HepG2 (cell line): ENCODE results near the gene EIF5.

Source experiments
- ATF1 ChIP-seq: IDR thresholded peaks from 2 replicates; pipeline ENCODE4 v1.6.1; 2016; ENCODE audit warnings: mild to moderate bottlenecking, control low read depth
- CBX5 ChIP-seq: sonication (generic); formaldehyde crosslinking; IDR thresholded peaks from 2 replicates; pipeline ENCODE4 v1.4.0; 2020; ENCODE audit warnings: missing genetic modification reagents, borderline replicate concordance
- HNF4G ChIP-seq, 2 experiments: sonication (generic) in 1 of 2; formaldehyde crosslinking in 1 of 2; IDR thresholded peaks; 2 replicates each; pipeline versions ENCODE4 v1.4.0 to v1.6.1; 2011 to 2020; ENCODE audit warnings: borderline replicate concordance in 2 of 2, low read depth in 2 of 2, mild to moderate bottlenecking in 2 of 2, low read length in 1 of 2, missing genetic modification reagents in 1 of 2, moderate library complexity in 1 of 2
- MAX ChIP-seq: IDR thresholded peaks from 2 replicates; pipeline ENCODE4 v1.6.1; 2012; ENCODE audit warnings: inconsistent platforms
- TEF ChIP-seq: sonication (generic); formaldehyde crosslinking; IDR thresholded peaks from 2 replicates; pipeline ENCODE4 v1.5.0; 2020; ENCODE audit warnings: missing genetic modification reagents
- XRCC5 ChIP-seq: fragments of 200-400 bp; formaldehyde crosslinking; optimal IDR thresholded peaks from 2 replicates; pipeline ENCODE3; 2017; ENCODE audit warnings: mild to moderate bottlenecking, low read length
- ZBTB8A ChIP-seq: sonication (generic); formaldehyde crosslinking; IDR thresholded peaks from 2 replicates; pipeline ENCODE4 v1.4.0; 2020; ENCODE audit warnings: mild to moderate bottlenecking, low read depth, missing genetic modification reagents, borderline replicate concordance
- ZHX1 ChIP-seq: sonication (generic); formaldehyde crosslinking; IDR thresholded peaks from 2 replicates; pipeline ENCODE4 v1.8.1; 2022; ENCODE audit warnings: low read depth, mild to moderate bottlenecking, missing genetic modification reagents
- ZNF326 ChIP-seq: sonication (generic); formaldehyde crosslinking; IDR thresholded peaks from 2 replicates; pipeline ENCODE4 v1.4.0; 2020; ENCODE audit warnings: missing genetic modification reagents, borderline replicate concordance
- ZNF33A ChIP-seq: sonication (generic); formaldehyde crosslinking; IDR thresholded peaks from 2 replicates; pipeline ENCODE4 v1.5.1; 2020; ENCODE audit warnings: missing genetic modification reagents, mild to moderate bottlenecking, moderate library complexity, borderline replicate concordance

GRCh38 chr14:103317251-103317650, 16.8 kb upstream of the EIF5 start:
- TF ChIP-seq ZNF33A (CRISPR knock-in tag) (no peak), ATF1 (CRISPR knock-in tag) (no peak), XRCC5 (no peak), ZNF326 (no peak), HNF4G (IDR thresholded peaks at IDR 0.05; ENCODE audit: borderline replicate concordance, low read depth, low read length) (no peak), HNF4G (CRISPR knock-in tag; IDR thresholded peaks at IDR 0.05; ENCODE audit: borderline replicate concordance, low read depth) (no peak), TEF (CRISPR knock-in tag) (no peak), CBX5 (CRISPR knock-in tag) (no peak), ZBTB8A (no peak), ZHX1 (CRISPR knock-in tag) (no peak), MAX (no peak)
